RWPE2 (cell line): Measurements from ENCODE around the gene RAC2.

Experiments
- ATAC-seq: fragments of 200-7000 bp; cut with Tn5 transposase; 3 replicates; pipeline ENCODE4 v1.9.1; 2021; ENCODE audit warnings: low read depth
- DNase-seq: peaks from one replicate; pipeline ENCODE4 v3.0.0-alpha.2; 2020; ENCODE audit warnings: low spot score
- H3K27ac ChIP-seq: fragments of 450-650 bp; 2 replicates; pipeline ENCODE4 v1.5.1; 2017; ENCODE audit warnings: mild to moderate bottlenecking; ENCODE audit not compliant: poor library complexity, severe bottlenecking
- H3K27me3 ChIP-seq: fragments of 250-450 bp; sonication (Bioruptor Pico); 2 replicates; pipeline ENCODE4 v1.5.1; 2021; ENCODE audit warnings: mild to moderate bottlenecking, moderate library complexity; ENCODE audit not compliant: insufficient read depth, poor library complexity, severe bottlenecking
- H3K36me3 ChIP-seq: fragments of 250-450 bp; sonication (Bioruptor Pico); 2 replicates; pipeline ENCODE4 v1.5.1; 2020; ENCODE audit warnings: low read depth, mild to moderate bottlenecking, moderate library complexity
- H3K4me1 ChIP-seq: fragments of 250-450 bp; sonication (Bioruptor Pico); 2 replicates; pipeline ENCODE4 v1.5.1; 2021; ENCODE audit warnings: mild to moderate bottlenecking, moderate library complexity; ENCODE audit not compliant: insufficient read depth, poor library complexity, severe bottlenecking
- H3K4me3 ChIP-seq: fragments of 250-450 bp; sonication (Bioruptor Pico); 2 replicates; pipeline ENCODE4 v1.5.1; 2021; ENCODE audit warnings: mild to moderate bottlenecking, moderate library complexity; ENCODE audit not compliant: severe bottlenecking
- H3K9me3 ChIP-seq: fragments of 250-450 bp; sonication (Bioruptor Pico); 2 replicates; pipeline ENCODE4 v1.5.1; 2021; ENCODE audit warnings: mild to moderate bottlenecking, moderate library complexity; ENCODE audit not compliant: severe bottlenecking
- CTCF ChIP-seq: fragments of 450-650 bp; IDR thresholded peaks from one replicate; pipeline ENCODE4 v1.5.1; 2017; ENCODE audit warnings: mild to moderate bottlenecking, moderate library complexity; ENCODE audit not compliant: poor library complexity, severe bottlenecking

RAC2 gene

DNA sequence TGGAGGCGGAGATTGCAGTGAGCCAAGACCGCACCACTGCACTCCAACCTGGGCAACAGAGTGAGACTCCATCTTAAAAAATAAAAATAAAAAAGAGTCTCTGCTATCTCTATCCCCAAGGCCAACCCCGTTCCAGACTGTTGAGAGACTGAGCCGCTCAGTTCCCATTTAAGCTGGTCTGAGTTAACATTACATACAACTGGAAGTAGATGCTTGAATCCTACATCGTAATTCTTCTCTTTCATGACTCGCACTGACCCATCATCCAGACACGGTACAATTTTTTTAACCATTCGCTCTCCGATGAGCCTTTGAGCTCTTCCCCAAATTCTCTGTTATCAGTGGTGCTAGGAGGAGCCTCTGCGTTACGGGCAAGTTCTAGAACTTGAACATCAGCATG lies 33.3 kb upstream of the RAC2 start:
- ATAC-seq (no peak), DNase-seq (no peak)
- Histone ChIP-seq H3K4me3 (no peak overlapping the region), H3K36me3 (no peaks in the 10 kb centered on the region), H3K27ac (no peak overlapping the region), H3K27me3 (no peaks in the 10 kb centered on the region), H3K9me3 (no peaks in the 10 kb centered on the region), H3K4me1 (peaks cover 4% of the 10 kb centered on the region)
- no peak for TF ChIP-seq CTCF

DNA sequence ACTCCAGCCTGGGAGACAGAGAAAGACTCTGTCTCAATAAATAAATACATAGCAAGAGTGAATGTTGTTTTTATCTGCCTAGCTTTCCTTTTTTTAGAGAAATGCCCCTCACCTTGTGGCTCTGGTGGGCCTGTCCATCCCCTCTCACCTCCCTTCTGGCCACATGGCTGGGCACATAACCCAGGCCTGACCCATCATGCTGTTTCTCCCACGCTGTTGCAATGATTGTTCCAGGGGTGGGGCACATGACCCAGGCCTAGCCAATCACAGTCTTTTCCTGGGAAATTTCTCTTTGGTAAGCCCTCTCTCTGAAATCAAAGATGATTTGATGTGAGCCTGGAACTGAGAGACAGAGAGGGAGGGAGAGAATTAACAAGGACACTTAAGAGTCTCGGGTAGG lies 32.7 kb upstream of the RAC2 start:
- TF ChIP-seq CTCF, result no peak
- Histone ChIP-seq H3K36me3 (no peaks in the 10 kb centered on the region), H3K27me3 (no peaks in the 10 kb centered on the region), H3K9me3 (no peaks in the 10 kb centered on the region), H3K27ac (no peak overlapping the region), H3K4me1 (no peaks in the 10 kb centered on the region), H3K4me3 (no peak overlapping the region)
- no peak for DNase-seq
- ATAC-seq, result no peak

GRCh38 chr22:37275622-37276021 lies 31.6 kb upstream of the RAC2 start:
- Histone ChIP-seq H3K9me3 (no peaks in the 10 kb centered on the region), H3K27me3 (no peaks in the 10 kb centered on the region), H3K4me3 (no peak overlapping the region), H3K36me3 (no peaks in the 10 kb centered on the region), H3K4me1 (no peaks in the 10 kb centered on the region), H3K27ac (no peak overlapping the region)
- DNase-seq (no peak), ATAC-seq (no peak)
- TF ChIP-seq CTCF, result no peak

GRCh38 chr22:37275134-37275533 lies 31.1 kb upstream of the RAC2 start:
- Histone ChIP-seq H3K36me3 (no peaks in the 10 kb centered on the region), H3K27me3 (no peaks in the 10 kb centered on the region), H3K9me3 (no peaks in the 10 kb centered on the region), H3K4me1 (no peaks in the 10 kb centered on the region), H3K4me3 (no peak overlapping the region), H3K27ac (no peak overlapping the region)
- ATAC-seq (no peak), DNase-seq (no peak)
- TF ChIP-seq CTCF, result no peak

- ATAC-seq, result no peak
- TF ChIP-seq CTCF, result no peak
Measured at GRCh38 chr22:37274380-37274862, 30.4 kb upstream of the RAC2 start.

More at GRCh38 chr22:37274380-37274862, 30.4 kb upstream of the RAC2 start:
- Histone ChIP-seq H3K27ac (no peak overlapping the region), H3K9me3 (no peaks in the 10 kb centered on the region), H3K4me1 (no peaks in the 10 kb centered on the region), H3K4me3 (no peak overlapping the region), H3K36me3 (no peaks in the 10 kb centered on the region), H3K27me3 (no peaks in the 10 kb centered on the region)
- no peak for DNase-seq
